HK-2 (cell line): Measurements from ENCODE around the gene LILRA5.
"Not testable (repeated sequence)": the region's sequence is repeated elsewhere in the genome, so short reads cannot be mapped to it uniquely, and the experiment has no call there.

ENCODE experiments used
- DNase-seq: peaks from one replicate; pipeline ENCODE4 v3.0.0-alpha.2; 2018; ENCODE audit not compliant: unreplicated experiment

LILRA5 gene

GRCh38 chr19:54333586-54334298 lies 20.8 kb upstream of the LILRA5 start:
- no peak for DNase-seq

DNA sequence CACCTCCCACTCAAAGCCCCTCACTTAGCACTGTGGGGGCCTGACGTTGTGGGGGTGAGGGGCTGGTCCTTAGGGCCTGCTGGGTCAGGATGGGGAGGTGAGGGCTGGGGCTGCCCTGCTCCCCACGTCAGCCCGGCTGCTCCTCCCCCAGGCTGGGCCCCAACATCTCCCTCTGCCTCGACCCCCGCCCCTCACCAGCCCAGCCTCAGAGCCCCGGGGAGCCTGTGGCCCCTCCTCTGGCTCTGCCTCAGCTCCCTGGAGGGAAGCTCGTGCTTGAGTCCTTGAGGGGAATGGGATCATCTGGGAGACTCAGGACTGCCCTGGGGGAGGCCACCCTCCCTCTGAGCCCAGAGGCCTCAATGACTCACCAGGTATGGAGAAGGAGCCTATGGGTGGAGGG lies 19.2 kb upstream of the LILRA5 start:
- DNase-seq = no peak

DNA sequence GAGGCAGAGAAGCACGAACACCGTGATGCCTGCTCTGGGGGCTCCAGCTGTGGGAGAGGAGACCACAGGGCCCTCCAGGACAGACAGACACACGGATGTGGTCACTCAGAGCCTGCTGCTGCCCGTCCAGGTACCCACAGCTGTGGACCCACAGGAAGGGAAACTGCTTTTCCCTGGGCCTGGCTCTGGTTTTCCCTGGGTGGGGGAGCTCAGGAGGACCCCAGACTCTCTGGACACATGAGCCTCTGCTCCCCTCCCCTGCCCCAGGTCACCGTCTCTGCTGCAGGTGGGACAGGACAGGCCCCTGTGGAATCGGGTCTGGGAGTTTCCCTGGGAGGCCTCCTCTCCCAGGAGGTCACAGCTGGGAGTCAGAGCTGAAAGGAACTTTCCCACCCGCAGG lies 18.7 kb upstream of the LILRA5 start:
- DNase-seq = no peak

- DNase-seq = no peak
These were observed 16.7 kb upstream of the LILRA5 start for GRCh38 chr19:54329476-54330165.

GRCh38 chr19:54328781-54329180 lies 15.8 kb upstream of the LILRA5 start:
- DNase-seq = not testable (repeated sequence)

DNA sequence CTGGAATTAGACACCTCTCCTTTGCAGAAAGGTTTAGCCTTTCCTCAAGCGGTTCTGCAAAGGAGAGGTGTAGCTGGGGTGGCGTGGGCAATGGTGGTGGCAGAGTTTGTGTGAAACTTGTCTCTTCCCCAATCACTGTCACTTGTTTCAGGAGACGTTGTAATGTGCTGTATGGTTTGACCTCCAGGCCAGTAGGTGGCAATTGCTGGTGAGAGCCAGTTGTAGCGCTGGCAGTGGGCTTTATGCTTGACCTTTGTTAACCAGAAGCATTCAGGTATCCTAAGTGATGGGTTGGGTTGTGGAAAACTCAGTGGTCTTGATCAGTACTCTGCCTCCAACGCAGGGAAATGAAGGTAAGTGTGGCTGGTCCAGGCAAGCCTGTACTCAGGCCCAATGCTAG lies 12.7 kb upstream of the LILRA5 start:
- DNase-seq = no peak

GRCh38 chr19:54325194-54325621 lies 12.2 kb upstream of the LILRA5 start:
- peak; percentile 21 for DNase-seq

GRCh38 chr19:54324071-54324470 lies 11.1 kb upstream of the LILRA5 start:
- DNase-seq = no peak

DNA sequence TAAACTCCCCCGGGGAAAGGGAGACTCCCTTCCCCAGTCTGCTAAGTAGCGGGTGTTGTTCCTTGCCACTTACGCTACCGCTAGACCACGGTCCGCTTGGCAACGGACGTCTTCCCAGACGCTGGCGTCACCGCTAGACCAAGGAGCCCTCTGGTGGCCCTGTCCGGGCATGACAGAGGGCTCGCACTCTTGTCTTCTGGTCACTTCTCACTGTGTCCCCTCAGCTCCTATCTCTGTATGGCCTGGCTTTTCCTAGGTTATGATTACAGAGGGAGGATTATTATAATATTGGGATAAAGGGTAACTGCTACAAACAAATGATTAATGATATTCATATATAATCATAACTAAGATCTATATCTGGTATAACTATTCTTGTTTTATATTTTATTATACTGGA lies 10.0 kb upstream of the LILRA5 start:
- not testable (repeated sequence) for DNase-seq

GRCh38 chr19:54322295-54322694 lies 9.3 kb upstream of the LILRA5 start:
- DNase-seq = not testable (repeated sequence)

DNA sequence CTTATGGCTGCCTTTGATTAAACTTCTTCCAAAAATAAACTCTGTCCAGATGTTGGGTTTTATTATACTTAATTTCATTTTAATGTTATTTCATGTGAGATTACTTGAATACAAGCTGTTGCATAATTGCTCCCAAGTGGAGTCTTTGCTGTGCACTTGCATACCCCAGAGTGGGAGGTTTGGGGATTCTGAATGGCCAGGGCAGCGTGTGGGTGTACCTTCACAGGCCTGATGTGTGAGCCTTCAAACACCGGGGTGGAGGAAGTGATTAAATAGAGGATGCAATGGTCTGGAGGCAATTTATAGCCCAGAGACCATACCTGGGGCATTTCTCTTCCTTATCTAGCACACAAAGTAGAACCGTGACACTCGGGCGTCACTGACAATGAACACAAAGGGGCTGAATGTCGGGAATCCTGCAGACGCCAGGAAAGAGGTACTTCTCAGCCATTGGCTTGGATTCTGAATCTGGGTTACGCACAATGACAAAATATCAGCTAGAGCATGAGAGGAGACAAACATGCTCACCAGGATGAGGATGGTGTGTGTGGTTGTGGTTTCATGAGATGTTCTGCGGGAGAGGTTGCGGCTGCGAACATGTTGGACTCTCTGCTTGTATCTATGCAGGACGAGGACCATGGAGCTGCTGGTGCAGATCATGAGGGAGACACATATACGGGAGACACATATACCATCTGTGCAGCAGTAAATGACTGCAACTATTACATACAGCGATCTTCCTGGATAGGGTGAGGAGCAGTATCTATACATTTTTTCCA lies 7.1 kb upstream of the LILRA5 start:
- no peak for DNase-seq

- DNase-seq = no peak
These were observed 6.1 kb upstream of the LILRA5 start for GRCh38 chr19:54319049-54319448.

- no peak for DNase-seq
These were observed 4.9 kb upstream of the LILRA5 start for GRCh38 chr19:54317965-54318240.

- DNase-seq = no peak
These were observed 4.4 kb upstream of the LILRA5 start for GRCh38 chr19:54317108-54317964.

DNA sequence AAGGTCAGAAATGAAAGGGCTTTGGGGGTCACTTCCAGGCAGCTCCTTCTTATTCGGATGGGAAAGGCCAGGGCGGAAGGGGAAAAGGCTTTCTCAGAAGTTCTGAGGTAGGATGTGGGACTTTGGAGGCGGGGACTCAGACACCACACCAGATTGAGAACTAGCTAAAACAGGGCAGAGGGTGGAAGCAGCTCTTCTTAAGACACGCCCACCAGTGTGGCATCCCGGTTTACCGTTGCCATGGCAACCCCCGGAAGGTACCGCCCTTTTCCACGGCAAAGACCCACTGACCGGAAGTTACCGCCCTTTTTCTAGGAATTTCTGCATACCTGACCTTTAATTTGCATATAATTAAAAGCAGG lies 3.8 kb upstream of the LILRA5 start:
- no peak for DNase-seq

- DNase-seq = no peak
These were observed 3.0 kb upstream of the LILRA5 start for GRCh38 chr19:54315956-54316355.

GRCh38 chr19:54312011-54312410 lies 955 bp downstream of the LILRA5 start:
- no peak for DNase-seq

DNA sequence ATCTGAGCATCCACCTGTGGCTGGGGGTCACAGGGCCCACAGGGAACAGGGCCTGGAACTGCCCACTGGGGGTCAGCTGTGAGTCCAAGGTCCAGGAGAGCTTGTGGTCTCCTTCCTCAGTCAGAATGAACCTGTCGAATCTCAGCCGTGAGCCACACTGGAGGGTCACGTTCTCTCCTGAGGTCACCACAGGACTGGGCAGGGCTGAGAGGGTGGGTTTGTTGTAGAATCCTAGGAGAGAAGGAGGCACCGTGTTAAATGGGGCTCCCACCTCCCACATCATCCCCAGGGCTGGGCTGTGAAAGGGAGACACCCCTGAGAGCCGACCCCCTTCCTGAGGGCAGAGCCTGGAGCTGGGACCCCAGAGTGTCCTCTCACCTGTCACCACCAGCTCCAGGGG lies 1.5 kb downstream of the LILRA5 start:
- DNase-seq = no peak

- DNase-seq = no peak
These were observed 2.4 kb downstream of the LILRA5 start for GRCh38 chr19:54310543-54310942.

DNA sequence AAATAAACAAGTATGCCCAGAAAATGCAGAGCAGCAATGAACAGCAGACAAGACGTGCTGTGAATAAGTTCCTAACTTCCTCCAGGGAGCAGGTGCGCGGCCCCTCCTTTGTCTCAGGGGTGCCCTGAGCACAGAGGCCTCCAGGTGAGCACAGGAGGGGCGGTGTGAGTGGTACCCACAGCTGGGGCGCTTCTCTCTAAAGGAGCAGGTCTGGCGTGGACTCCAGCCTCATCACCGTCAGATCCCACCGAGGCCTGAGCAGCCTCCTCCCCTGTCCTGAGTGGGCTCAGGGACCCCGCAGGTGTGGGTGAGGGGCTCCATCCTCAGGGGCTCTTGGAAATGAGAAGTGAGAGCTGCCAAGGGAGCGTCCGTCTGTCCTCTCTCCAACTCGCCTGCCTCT lies 3.2 kb downstream of the LILRA5 start:
- DNase-seq = no peak

DNA sequence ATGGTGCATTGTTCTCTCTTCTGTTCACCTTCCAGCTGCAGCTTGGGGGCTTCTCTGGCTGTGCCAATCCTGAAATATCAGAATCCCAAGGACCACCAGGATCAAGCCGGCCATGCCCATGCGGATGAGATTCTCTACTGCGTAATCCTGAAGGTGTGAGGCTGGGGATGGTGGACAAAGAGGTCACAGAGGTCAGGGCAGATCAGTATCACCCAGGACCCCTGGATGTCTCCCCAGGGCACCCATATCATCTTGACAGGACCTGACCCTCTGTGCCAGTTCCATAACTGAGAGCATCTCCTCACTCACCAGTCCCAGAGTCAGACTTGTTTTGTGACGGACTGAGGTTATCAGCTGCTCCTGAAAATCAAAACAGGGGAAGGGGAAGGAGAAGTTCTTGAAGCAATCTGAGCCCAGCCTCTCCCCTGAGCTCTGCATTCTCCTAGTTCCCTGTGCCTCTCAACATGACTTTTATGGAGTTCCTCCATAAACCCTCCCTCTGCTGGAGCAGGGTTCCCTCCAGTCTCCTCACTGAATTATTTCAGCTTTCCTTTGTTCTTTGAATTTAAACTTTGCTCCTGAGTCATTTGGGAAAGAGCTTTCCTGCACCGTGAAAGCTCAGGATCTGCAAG lies 5.5 kb downstream of the LILRA5 start:
- DNase-seq = no peak

GRCh38 chr19:54305141-54305540 lies 7.8 kb downstream of the LILRA5 start:
- no peak for DNase-seq
